Measurements from ENCODE around the gene TSPAN8.

The TSPAN8 gene

DNA sequence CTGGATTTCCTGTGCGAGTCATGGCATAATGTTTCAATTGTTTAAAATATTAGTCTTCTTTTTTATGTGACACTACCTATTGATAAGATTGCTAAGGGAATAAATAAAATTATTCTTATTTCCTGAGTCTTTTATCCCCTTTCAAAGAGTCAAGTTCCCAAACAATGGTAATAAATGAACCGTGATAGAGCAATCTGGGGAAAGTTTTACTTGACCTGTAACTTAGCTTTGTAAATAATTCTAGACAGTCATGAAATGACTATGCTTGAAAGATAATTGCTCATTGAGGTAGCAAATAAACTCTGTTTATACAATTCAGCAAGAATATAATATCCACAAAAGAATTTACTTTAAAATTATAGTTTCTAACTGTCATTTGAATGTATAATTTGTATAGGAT lies 82.1 kb downstream of the TSPAN8 start:
- no peaks in the 10 kb centered on the region for H3K27me3 ChIP-seq (ENCODE audit: low read depth)
- no peak for DNase-seq (ENCODE audit: low spot score in 2 of 2)
- H3K36me3 ChIP-seq (replicated peaks), result no peaks in the 10 kb centered on the region
- in situ Hi-C loops (cut with MboI; ENCODE audit: low sequenced_read_pairs), result no loop called here
- H3K4me1 ChIP-seq, result no peaks in the 10 kb centered on the region
- no peak overlapping the region for H3K4me3 ChIP-seq
- no peaks in the 10 kb centered on the region for H3K9me3 ChIP-seq

Measured in HAP-1 (cell line).